GM19351 (cell line): ENCODE data around the gene ING2.
A peak's percentile ranks its signal among the peaks of the same experiment; 100 is the strongest.

Experiments used
- ATAC-seq: cut with Tn5 transposase; IDR thresholded peaks from one replicate; pipeline ENCODE4 v1.9.1; 2021; ENCODE audit warnings: mild to moderate bottlenecking, moderate library complexity; ENCODE audit not compliant: unreplicated experiment

The ING2 gene

GRCh38 chr4:183495184-183495583, 9.7 kb upstream of the ING2 start:
- ATAC-seq: no peak

DNA sequence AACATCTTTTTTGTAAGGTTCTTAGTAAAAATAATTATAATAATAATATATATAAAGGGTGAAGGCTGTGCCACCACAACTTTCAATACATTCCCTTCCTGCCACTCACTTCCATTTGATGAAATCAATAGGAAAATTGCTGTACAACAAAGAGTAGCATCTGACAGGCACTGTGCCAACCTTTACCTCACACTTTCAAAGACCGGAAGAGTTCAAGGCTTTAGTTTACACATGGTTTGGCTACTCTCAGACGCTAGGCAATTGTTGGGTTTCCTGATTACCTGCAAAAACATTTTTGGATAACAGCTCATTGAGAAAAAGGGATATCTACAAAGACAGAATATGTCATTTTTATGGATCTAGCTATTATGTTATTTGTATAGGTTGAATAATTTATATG, 5.5 kb upstream of the ING2 start:
- no peak for ATAC-seq

DNA sequence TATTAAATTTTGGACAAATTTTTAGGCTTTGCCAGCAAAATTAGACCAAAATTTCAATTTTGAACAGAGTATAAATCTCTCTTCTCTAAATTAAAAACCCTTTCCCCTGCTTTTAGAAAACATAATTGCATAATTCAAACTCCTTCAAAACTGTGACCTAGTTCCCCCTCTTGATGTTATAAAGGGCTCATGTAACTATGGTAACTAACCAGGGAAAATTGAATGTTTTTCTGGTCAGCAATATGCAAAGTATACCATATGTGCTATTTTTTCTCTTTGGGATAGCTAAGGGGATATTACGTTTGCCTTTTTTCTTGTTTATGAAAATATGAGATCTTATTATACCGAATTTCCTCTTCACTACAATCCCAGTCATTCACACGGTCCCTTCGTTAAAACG, 5.1 kb upstream of the ING2 start:
- no peak for ATAC-seq

DNA sequence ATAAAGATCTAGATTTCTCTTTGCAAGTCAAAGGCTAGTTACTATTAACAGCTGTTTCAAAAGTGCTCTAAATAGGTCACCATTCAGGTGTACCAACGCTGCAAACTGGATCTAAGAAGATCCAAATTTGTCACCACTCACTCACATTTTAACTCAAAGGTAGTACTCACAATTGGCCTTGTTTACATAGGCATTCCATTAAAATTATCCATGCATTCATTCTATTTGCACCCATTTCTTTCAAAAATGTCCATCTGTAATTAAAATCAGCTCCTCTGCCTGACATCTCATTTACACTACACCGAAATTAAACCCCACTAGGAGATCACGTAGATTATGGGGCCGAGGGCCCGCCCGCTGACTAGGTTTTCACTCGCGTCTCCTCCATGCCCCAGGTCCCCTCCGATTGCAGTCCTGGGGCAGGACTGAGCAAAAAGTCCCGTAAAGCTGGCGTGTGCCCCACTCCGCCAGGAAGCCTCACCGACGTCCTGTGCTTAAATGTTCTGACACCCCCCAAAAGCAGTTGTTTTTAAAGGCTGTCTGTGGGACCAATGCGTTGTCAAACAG, 1.3 kb upstream of the ING2 start:
- peak; percentile 4 for ATAC-seq

DNA sequence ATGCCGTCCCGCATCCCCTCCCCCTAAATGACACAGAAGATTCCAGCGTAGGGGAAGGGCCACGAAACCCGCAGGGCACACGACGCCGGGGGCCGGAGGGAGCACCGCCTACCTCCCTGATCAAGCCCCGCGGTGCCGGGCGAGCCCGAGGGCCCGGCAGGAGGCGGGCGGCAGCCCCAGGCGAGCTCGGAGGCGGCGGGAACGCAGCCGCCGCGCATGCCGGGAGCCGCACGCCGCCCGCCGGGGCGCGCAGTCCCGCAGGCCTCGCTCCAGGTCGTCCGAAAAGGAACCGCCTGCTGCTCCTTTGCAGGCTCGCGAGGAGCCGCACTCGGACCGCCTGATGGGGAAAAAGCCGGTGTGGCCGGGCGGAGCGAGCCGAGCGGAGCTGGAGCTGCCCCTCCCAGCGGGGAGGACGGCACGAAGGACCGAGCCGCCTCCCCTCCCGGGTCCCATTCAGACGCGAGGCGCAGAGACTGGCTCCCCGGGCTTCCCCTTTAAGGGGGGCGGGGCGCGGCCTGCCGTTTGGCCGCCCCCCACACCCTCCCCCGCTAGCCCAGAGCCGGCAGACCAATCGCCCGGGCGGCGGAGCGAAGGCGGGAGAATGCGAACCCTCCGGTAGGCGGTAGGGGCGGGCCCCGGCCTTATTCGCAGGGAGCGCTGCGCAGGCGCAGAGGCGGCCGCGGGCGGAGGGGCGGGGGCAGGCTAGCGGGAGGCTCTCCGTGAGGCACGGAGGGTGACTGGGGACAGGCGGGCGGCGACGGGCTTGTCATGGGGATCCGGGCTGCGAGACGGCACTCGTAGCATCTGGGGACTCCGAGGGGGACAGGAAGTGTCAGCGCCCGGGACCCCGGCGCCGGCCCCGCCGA, 561 bp upstream of the ING2 start:
- peak; percentile 63 for ATAC-seq

GRCh38 chr4:183505611-183506388, 942 bp downstream of the ING2 start:
- peak; percentile 42 for ATAC-seq

DNA sequence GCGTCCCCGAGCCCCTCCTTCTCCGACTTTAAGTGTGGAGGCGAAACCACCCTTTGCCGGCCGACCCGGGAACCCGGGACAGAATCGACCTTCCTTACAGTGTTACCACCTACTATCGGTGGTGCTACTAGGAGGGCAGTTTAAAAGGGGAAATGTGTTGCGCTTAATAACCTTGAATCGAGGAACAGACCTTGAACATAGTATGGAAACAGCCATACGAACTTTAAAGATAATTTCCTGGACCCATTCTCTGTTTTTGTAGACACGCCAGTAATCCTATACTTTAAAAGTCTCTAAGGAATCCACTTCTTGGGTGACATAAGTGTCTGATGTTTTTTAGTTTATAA, 1.5 kb downstream of the ING2 start:
- no peak for ATAC-seq

GRCh38 chr4:183507925-183508696, 3.3 kb downstream of the ING2 start:
- no peak for ATAC-seq

DNA sequence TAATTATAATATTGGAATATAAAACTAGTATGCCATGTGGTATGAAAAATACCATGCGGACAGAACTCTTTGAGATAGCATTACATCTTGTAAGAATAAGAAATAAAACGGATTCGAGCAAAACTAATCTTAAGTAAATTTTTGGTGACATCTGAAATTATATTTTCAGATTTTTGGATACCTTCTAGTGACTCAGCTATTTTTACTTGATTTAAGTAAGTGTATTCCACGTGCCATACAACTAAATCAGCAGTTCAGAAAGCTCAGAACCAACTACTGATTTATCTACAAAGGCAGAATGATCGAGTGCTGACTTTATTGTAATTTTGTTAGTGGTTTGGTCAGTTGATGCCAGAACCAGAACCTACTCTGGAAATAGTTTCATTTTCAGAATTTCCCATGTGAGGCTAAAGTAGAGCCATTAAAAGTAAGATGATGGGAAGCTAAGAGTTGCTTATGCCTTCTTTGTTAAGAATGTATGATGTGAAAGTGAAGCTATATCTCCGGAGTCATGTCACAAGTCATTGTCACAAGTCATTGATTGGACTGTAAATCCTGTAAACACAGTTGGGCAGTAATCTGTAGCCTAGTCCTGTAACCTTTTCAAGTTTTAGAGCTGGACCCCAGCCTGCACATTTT, 4.0 kb downstream of the ING2 start:
- ATAC-seq: no peak

GRCh38 chr4:183515411-183515810, 10.6 kb downstream of the ING2 start:
- ATAC-seq: no peak

DNA sequence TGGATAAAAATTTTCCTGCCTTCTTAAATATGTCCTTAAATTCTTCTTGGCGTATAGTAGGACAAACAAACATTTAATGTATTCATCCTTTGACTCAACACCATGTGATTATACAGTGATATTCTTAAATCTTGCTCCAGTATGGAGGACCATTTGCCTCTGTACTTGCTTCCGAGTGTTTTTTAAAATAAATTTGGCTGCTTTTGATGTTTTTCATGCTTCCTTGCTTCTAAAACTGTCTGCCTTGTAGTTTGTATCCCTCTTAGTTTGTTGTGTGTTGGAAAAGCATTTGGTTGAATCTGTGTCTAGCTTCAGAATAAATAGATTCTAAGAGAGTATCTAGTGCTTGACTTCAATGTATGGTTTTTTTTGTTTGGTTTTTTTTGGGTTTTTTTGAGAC, 12.3 kb downstream of the ING2 start:
- no peak for ATAC-seq

DNA sequence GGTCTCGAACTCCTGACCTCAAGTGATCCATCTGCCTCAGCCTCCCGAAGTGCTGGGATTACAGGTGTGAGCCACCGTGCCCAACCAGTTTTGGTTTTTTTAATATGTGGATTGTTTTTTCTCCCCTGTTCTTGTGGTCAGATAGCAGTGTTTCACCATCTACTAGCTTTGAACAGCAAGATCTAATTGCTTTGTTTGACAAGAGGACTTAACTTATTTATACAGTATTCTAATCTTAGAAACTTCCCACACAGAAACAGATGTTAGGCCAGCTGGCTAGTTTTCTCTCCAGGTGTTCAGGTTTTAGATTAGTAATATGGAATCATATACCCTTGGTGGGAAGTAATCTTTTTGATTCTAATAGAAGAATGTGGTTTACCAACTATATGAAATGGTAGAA, 12.9 kb downstream of the ING2 start:
- ATAC-seq: no peak

GRCh38 chr4:183522821-183523220, 18.0 kb downstream of the ING2 start:
- ATAC-seq: no peak

DNA sequence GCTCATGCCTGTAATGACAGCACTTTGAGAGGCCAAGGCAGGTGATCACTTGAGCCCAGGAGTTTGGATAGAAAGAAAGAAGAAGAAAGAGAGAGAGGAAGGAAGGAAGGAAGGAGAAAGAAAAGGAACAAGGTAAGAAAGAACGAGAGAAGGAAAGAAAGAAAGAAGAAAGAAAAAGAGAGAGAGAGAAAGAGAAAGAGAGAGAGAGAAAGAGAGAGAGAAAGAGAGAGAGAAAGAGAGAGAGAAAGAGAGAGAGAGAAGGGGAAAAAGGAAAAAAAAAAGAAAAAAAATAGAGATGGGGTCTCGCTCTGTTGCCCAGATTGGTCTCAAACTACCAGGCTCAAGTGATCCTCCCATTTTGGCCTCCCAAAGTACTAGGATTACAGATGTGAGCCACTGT, 22.5 kb downstream of the ING2 start:
- no peak for ATAC-seq

DNA sequence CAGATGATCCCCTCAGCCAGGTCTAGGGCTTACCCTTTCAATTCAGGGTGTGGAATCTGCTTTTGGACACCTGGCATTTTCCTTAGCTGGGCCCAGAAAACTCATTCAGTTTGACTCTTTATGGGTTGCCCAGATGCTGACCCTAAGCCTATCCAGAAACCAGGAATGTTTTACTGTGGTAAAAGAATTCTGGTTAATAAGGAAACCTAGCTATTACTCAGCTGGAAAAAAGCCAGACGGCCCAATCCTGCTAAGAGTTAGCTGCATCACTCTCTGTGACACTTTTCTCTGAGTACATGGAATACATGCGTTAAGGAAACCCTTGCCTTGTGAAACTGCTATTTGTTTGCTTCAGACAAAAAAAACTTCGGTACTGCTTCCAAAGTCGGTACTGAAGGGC, 28.0 kb downstream of the ING2 start:
- ATAC-seq: no peak

- no peak for ATAC-seq
These were observed 28.8 kb downstream of the ING2 start for GRCh38 chr4:183533698-183534097.

GRCh38 chr4:183540410-183541009, 35.7 kb downstream of the ING2 start:
- no peak for ATAC-seq

GRCh38 chr4:183541010-183541751, 36.3 kb downstream of the ING2 start:
- no peak for ATAC-seq

DNA sequence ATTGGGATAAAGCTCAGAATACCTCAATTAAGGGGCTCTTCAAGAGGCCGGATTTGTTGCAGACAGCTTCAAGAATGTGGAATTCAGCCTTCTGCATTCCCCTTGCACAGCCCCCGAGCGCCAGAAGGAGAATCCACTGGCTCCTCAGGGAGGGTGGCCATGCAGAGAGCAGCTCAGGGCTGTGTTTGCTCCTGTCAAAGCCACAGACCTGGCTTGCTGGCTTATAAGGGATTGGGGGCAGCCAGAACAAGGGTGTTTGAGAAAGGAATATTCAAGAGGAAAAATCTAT, 36.8 kb downstream of the ING2 start:
- no peak for ATAC-seq

DNA sequence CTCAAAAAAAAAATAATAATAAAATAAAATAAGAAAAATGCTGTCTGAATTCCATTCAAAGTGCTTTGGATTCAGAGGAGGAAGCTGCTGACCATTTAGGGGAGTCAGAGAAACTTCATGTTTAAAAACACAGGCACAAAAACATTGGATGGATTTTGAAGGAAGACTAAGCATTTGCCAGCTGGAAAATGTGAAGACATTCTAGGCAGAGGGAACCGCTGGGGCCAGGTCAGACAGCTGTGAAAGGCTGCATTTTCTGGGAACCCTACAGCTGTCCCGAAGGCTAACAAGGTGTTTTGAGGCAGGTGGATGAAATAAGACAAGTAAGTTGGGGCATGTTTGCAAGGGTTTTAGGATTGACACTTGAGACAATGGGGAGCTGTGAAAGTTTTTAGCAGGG, 38.6 kb downstream of the ING2 start:
- no peak for ATAC-seq
